SW480 (cell line): Measurements from ENCODE around the gene LRGUK.
"Not testable (repeated sequence)": the region's sequence is repeated elsewhere in the genome, so short reads cannot be mapped to it uniquely, and the experiment has no call there.

Experiments used
- DNase-seq: peaks from one replicate; pipeline ENCODE4 v3.0.0-alpha.2; 2016; ENCODE audit warnings: low spot score

LRGUK gene

DNA sequence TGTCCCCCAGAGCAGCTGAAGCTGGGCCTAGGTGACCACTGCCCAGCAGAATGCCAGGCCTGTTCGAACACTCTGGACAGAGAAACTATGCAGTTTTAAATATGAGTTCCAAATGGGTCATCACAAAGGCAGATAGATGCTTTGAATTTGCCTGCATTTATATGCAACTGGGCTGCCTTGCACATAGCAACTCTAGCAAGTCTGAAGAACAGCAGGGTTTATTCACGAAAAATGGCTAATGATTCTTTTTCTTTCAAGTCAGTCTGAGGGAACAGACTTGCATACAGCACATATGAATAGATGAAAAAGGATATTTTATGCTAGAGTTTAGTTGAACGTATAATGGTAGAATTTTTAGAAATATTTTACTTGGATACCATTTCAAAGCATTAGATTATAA is 121.1 kb downstream of the LRGUK start:
- no peak for DNase-seq

DNA sequence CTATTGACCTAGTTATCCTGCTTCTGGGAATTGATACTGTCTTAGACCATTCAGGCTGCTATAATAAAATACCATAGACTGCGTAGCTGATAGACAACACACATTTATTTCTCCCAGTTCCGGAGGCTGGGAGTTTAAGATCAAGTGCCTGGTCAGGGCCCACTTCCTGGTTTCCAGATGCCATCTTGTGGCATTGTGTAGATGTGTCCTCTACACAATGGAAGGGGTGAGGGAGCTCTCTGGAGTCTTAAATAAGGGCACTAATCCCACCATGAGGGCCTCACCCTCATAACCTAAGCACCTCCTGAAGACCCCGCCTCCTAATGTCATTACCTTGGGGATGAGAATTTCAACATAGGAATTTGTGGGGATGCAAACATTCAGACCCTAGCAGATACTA is 127.2 kb downstream of the LRGUK start:
- DNase-seq: peak; percentile 35

DNA sequence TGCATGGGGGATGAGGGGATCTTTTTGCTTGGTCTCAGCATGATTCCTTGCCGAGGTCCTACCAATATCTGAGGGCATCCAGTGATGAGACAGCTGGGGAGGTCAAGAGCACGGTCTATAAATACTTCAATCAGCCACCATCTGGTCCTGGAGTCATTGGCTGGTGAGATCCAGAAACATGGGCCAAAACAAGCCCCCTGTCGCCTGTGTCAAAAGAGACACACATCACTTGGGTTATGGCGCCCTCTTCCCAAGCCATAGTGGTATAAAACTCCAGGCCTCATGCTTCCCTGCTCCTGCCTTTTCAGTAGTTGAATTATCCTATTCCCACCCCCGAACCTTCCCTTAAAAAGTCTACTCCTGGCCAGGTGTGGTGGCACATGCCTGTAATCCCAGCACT is 128.7 kb downstream of the LRGUK start:
- no peak for DNase-seq

DNA sequence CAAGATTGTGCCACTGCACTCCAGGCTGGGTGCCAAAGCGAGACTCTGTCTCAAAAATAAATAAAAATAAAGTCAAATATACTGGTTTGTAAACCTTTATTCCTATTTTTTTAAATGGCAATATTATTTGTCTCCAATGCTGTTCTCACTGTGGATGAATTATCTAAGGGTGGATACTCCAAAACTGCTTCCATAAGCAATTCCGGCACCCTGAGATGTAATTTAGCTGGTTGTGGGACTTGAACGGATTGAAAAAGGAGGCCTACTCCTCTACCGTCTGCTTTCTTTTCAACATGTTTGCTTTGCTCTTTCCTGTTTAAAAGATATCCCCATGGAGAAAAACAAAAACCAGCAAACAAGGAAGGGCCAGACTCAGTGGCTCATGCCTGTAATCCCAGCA is 135.2 kb downstream of the LRGUK start:
- no peak for DNase-seq

DNA sequence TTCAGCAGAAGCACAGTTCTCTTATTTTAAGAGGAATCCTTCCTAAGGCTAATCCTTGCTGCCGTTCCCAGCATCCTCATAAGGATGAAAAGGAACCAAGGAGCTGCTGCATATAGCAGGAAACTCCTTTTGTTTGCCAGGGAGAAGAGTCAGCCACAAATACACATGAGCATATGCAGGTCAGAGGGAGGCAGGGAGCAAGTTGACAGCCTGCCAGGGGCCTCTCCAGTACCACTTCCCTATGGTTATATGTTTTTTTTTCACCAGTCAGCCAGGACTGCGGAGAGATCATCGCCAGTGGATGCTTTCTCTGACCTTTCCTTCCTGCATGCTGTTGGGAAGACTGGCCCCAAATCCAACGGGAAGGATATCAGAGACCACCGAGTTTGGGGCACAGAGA is 149.8 kb downstream of the LRGUK start:
- no peak for DNase-seq

DNA sequence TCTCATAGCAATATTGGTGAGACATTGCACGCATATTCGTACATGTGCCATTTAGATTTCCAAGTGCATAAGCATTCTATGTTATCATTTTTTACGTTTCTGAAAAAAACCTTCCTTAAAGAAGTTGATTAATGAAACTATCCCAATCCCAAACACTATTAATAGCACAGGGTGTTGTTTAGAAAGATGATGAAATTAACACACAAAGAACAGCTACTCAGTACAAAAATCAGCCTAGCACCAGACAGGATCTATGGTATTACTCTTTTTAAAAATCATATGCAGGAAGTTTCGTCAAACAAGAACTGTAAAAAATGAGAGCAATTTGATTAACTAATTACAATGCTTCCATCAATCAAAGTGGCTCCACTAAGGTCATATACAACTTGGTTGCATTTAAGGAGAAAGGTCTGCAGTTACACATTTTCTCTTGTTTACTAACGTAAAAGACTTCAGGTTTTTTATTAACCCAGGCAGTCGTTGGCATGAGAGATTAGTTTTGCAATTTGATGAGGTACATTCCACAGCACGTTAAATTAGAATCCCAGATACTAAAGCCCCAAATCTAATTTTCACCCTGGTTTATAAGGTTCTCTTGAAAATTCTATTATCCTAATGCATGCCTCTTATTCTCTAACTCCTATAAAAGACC is 151.5 kb downstream of the LRGUK start:
- DNase-seq: no peak

DNA sequence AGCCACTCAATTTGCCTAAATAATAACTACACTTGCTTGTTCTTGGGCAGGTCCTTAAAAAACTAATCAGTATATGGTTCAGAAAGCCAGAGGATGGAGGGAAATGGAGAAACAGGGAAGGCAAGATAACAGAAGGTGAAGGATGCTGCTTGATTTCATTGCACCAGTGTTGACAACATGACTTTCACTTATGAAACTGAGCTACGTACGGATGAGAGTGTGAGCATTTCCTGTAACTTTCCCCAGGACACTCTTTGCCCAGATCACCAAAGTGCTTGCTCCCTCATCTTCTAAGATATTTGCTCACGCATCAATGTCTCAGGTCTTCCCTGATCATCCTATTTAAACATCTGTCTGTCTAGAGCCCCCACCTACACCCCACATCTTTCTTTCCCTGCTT is 152.2 kb downstream of the LRGUK start:
- DNase-seq: no peak

DNA sequence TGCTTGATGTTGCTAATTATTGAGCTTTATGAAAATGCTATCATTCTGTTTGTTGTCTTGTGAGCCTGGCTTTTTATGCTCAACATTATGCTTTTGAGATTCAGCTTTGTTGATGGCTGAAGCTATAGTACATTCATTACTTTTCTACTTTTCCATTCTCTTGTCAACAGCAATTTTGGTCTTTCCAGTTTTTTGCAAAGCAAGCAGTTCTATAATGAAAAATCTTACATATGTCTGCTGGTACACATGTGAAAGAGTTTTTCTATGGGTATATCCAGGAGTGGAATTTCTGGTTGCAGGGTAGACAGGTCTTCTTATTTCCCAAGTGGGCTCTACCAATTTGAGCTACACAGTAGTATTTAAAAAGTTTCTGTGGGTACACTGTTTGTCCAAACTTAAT is 152.8 kb downstream of the LRGUK start:
- no peak for DNase-seq

DNA sequence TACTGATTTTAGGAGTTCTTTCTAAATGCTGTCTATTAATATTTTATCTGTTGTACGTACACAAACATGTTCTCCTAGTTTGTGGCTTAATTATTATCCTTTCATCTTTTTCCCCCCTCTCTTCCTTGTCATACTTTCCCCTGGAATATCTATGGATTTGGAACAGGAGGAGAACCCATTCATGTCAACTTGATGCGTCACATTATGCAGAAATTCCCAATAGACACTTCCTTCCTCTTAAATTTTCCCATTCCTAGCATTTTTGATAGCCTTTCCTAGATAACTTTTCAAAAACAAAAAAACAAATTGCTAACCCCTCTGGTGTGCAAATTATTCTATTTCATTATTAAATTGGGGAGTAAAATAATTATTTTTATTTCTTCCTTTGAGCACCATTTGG is 153.4 kb downstream of the LRGUK start:
- no peak for DNase-seq

DNA sequence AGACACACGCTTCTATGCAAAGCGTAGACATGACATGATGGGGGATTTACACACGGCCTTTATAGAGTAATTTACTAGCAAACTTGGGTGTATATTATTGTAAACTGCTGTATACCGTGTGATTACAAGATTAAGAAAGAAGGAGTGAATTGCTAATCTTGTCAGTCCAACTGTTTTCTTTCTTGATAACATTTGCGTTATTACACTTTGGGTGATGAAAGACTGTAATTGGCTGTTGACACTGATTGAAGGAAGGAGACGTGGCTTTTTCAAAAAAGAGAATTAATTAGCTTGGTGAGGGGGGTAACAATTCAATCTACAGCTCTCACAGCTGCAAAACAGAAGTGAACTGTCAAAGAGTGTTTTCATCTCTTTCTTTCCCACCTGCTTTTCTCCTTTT is 156.9 kb downstream of the LRGUK start:
- DNase-seq: no peak

DNA sequence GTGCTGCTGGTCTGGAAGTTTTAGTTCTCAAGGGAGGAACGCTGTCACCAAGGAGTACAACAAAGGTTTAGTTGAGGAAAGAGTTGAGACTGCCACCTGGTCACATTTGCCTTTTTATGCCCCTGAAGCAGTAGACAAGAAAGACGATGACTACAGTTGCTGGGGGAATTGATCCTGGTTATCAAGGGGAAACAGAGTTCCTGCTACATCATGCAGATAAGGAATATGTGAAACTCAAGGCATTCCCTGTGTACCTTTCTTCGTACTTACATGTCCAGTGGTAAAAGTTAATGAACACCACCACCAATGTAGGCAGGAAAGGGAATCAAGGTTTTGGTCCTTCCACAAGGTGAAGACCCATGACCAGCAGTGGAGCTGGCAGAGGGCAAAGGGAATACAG is 157.8 kb downstream of the LRGUK start:
- DNase-seq: no peak

DNA sequence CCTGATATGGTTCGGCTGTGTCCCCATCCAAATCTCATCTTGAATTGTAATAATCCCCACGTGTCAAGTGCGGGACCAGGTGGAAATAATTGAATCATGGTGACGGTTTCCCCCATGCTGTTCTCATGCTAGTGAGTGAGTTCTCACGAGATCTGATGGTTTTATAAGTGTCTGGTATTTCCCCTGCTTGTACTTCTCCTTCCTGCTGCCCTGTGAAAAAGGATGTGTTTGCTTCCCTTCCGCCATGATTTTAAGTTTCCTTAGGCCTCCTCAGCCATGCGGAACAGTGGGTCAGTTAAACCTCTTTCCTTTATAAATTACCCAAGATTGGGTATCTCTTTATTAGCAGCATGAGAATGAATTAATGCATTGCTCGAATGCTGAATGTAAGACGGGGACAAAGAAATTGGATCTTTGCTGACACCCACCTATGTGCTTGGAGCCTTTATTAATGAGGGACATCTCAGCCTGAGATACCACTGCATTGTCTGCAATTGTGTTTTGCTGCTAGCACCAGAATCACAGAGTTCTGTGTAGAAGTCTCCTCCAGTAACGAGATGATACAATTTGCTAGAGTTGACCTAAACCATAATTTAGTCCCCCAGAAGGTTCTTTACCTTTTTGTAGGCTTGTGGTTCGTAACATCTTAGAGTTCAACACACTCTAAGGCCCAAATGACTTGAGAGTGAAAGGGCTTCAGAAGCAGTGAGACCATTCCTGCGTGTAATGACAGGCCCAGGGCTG is 160.9 kb downstream of the LRGUK start:
- no peak for DNase-seq

DNA sequence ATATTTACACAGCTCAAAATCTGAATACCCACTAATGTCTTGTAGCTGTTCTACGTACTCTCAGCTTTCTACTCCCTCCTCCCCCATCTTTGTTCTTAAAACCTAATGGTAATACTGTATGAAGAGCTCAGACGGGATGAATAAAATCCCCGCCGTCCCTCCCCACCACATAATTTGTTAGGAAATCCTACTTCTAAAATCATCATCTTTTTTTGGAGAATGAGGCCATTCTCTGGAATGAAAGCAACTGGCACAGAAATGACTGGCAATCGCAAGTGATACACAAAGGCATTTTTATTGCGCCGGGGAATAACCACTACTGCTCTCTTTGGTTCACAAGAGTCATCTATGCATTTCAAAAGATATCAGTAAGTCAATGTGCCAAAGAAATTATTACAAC is 162.3 kb downstream of the LRGUK start:
- no peak for DNase-seq

DNA sequence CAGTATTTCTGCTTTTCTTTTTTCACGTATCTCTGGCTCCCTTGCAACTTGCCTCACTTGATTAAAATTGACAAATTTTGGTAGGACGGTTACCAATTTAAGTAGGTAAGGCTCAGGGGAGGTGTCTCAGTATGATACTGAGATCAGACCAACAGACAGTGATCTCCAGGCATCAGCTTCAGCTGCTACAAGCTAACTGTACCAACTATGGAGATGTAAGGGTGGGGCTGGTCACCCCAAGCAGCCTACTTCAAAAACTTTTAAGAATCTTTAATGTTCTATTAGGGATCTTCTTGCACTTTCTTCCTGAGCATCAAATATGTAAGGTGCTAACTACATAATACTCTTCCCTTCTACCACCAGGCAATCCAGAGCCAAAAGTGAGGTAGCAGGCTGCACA is 162.7 kb downstream of the LRGUK start:
- no peak for DNase-seq

DNA sequence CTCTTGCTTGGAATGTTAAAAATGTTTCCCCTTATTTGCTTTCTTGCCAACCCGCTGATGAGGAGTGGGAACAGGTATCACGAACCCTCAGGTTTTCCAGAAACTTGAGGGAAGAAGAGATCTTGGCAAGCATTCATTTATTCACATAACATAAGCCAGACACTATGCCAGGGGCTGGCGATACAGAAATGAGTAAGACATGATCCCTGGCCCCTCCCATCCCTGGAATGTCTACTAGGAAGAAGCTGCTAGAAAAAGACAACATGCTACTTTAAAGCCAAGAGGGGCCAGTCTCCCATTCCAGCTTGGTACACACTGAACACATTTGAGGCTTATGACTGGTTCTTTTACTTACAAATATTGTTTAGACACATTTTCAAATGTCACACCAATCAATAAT is 163.1 kb downstream of the LRGUK start:
- no peak for DNase-seq

DNA sequence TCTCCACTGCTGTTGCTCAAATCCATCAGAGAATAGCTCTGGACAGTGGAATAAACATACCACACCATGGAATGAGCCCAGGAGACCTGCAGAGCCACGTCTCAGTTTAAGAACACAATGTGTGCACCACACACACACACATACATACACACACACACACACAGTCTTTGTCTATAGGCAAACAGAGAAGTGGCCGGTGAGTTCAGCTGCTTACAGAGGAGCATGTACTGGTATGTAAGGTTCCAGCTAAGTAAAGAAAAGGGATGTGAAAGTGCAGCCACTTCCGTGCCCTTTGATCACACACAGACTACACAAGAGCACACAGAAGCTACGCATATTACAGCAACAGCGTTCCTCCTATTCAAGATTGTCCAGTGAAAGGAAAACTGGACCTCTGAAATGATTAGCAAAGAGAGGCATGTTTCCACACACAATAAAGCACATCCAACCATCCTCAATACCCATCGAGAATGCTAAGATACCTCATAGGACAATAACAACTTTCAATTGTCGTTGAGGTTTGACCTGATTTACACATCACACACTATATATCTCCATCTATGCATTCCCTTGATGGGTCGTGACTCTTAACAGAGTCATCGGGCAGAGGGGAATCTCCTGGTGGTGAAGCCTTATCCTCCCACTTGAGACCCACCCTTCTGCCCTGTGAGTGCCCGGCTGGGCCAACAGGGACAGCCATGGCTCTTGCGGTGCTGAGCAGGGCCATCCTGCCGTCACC is 166.0 kb downstream of the LRGUK start:
- no peak for DNase-seq

DNA sequence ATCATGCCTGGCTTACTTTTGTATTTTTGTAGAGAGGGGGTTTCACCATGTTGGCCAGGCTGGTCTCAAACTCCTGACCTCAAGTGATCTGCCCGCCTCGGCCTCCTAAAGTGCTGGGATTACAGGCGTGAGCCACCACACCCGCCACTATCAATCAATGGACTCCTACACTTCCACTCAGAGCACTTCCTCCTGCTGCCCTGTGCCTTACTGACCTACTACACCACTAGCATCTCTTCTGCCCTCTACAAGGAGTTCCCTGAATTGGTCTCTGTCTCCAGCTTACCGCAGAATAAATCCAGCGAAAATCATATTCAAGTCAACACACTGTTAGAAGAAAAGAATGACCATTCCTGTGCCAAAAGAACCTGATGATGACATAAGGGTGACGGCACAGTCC is 168.8 kb downstream of the LRGUK start:
- DNase-seq: not testable (repeated sequence)

DNA sequence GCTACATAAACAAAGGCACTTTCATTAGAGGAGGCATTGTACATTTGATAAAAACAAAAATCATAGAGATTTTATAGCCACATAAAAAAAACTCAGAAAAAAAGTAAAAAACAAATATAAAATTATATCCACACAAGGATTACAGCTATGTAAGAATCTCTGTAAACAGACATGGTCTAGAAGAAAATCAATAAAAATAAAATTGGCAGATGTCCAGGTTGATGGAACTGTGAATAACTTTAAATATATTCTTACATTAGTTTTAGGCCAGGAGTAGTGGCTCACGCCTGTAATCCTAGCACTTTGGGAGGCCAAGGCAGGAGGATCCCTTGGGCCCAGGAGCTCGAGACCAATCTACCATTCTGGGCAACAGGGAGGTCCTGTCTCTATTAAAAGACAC is 170.3 kb downstream of the LRGUK start:
- DNase-seq: no peak

DNA sequence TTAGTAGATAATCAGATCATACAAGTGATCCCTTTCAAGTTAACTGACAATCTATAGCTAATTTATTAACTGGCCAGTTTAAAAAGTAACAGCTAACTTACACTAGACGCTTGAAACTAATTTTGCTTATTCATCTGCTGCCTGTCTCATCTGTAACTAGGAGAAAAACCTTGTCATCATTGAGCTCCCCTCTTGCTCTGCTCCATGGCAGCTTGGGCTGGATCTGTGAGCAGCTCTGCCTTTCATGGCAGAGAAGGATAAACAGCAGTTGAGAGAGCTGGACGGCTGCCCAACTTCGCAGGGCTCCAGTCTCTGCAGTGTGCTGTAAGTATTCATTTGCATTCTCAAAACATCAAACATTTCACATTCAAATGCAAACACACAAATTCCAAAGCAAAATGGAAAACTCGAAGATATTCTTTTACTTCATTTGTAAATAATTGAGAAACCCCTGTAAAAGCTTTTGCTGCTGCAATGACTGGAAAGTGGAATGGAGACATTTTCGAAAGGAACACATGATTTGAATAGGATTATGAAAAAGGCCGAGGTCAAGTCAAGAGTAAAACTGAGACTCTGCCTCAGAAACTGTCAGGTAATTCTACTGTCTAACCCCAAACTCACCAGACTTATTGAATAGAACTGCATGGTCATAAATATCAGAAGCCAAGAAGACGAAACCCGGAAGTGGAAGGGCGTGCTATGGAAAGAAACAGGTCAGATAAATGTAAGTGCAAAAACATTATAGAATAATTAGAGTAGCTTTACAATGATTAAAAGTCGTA is 172.0 kb downstream of the LRGUK start:
- no peak for DNase-seq

DNA sequence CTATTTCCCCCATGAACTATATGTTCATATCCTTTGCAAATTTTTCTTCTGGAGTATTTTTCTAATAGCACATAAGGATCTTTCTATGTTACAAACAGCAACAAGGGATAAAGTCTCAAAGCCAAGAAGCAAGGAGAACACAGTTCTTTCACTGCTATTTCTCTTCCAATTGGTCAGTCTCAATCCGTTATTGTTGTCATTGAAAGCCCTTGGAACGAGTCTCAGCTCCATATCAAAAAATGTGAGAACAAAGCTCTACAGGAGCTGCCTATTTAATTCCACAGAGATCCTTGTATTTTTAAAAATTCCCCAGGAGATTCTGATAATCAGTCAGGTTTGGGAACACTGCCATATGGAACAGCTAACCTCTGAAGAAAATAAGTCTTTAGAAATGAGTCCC is 173.8 kb downstream of the LRGUK start:
- DNase-seq: no peak

DNA sequence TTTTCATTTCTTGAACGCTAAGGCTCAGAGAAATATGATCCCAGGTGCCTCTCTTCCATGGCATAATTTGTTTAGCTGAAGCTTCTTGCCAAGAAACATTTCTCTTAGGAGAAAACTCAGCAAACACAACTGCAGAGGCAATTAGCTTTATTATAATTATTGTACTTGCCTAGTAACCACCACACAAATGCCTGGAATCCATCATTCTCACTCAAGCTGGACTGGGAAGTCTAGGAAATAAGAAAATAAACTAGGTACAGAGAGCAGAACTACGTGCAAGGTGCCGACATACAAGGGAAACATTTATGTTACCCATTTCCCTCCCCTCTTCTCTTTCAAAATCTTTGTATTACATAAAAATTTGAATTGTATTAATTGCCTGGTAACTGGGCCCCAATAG is 174.5 kb downstream of the LRGUK start:
- DNase-seq: no peak

DNA sequence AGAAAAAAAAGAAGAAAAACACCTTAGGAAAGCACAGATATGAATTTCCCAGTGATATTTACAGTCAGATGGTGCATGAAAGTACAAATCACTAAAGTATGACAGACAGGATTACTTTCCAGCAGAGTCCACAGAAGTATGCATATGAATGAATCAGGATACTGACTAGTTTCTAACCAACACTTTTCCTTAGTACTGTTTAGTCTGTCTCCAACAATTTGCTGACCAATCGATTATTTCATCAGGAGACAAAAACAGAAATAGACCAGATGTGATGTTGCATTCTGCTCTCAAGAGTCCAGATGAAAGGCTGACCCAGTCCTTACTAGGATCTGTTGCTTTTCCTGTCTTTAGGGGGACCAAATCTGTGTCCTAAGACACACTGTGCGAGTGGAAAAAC is 175.0 kb downstream of the LRGUK start:
- no peak for DNase-seq

DNA sequence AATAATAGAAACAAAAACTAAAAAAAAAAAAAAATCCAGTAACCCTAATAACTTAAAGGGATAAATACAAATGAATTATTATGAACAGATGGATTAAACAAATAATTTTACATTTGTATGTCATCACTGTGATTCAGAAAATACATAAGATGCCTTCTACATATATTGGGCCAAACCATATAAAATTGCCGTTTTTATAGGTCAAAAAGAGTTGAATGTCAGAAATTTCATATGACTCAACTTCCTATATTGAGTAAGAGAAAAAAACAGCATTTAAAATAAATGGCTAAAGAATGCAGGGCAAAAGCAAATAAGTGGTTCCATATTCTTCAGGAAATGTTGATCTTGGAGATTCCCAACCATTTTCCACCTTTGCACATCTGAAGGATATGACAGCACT is 180.2 kb downstream of the LRGUK start:
- DNase-seq: no peak
